NCI-H187 (cell line): ENCODE measurements around the gene PRLR.

Experiments
- DNase-seq, 2 experiments: peaks; one replicate each; lab custom pipeline; 2025; lab: John Stamatoyannopoulos, UW

Gene PRLR

GRCh38 chr5:35035271-35035670 lies 195.0 kb downstream of the PRLR start:
- no peak for DNase-seq

- DNase-seq = no peak
Observed at GRCh38 chr5:35032356-35032755, 197.9 kb downstream of the PRLR start.

GRCh38 chr5:35031276-35031675 lies 199.0 kb downstream of the PRLR start:
- no peak for DNase-seq

- no peak for DNase-seq
Observed at GRCh38 chr5:35030426-35031100, 199.7 kb downstream of the PRLR start.

GRCh38 chr5:35029333-35029732 lies 201.0 kb downstream of the PRLR start:
- DNase-seq = no peak

GRCh38 chr5:35026941-35027340 lies 203.3 kb downstream of the PRLR start:
- no peak for DNase-seq

- no peak for DNase-seq
Observed at GRCh38 chr5:35026280-35026840, 203.9 kb downstream of the PRLR start.

GRCh38 chr5:35024911-35025510 lies 205.3 kb downstream of the PRLR start:
- DNase-seq = no peak

GRCh38 chr5:35023391-35024178 lies 206.7 kb downstream of the PRLR start:
- no peak for DNase-seq

- no peak for DNase-seq
Observed at GRCh38 chr5:35016174-35017051, 213.9 kb downstream of the PRLR start.

- no peak for DNase-seq
Observed at GRCh38 chr5:35015063-35015462, 215.2 kb downstream of the PRLR start.

- DNase-seq = no peak
Observed at GRCh38 chr5:35012796-35013195, 217.5 kb downstream of the PRLR start.

GRCh38 chr5:35012365-35012764 lies 217.9 kb downstream of the PRLR start:
- no peak for DNase-seq

GRCh38 chr5:35010676-35011075 lies 219.6 kb downstream of the PRLR start:
- no peak for DNase-seq

- no peak for DNase-seq
Observed at GRCh38 chr5:35009657-35010056, 220.6 kb downstream of the PRLR start.

- no peak for DNase-seq
Observed at GRCh38 chr5:35009019-35009418, 221.3 kb downstream of the PRLR start.

- DNase-seq = no peak
Observed at GRCh38 chr5:35004771-35005170, 225.5 kb downstream of the PRLR start.

- DNase-seq = no peak
Observed at GRCh38 chr5:35004200-35004599, 226.1 kb downstream of the PRLR start.

GRCh38 chr5:35003018-35003957 lies 227.0 kb downstream of the PRLR start:
- peak in 1 of 2 experiments; percentile 38 for DNase-seq

- DNase-seq = no peak
Observed at GRCh38 chr5:35002459-35002858, 227.8 kb downstream of the PRLR start.

- no peak for DNase-seq
Observed at GRCh38 chr5:35001842-35002241, 228.4 kb downstream of the PRLR start.
